Cardiac muscle cell (in vitro differentiated cells and primary cell): ENCODE measurements around the gene OCEL1. TPM values are rescaled to one million over a fixed set of nuclear protein-coding genes. Genes with fewer than 3 reads are reported as not detected.

Experiments
- DNase-seq, 2 donors: peaks; one replicate each; pipeline versions ENCODE4 v3.0.0 to v3.0.0-alpha.2; 2010 to 2017; ENCODE audit warnings: low read depth in 1 of 2, low spot score in 1 of 2
- H3K27ac ChIP-seq: fragments of 200-600 bp; sonication (generic); 2 replicates; pipeline ENCODE4 v1.5.1; 2016
- H3K27me3 ChIP-seq: fragments of 200-600 bp; sonication (generic); 2 replicates; pipeline ENCODE4 v1.6.0; 2016; ENCODE audit warnings: control low read depth
- H3K36me3 ChIP-seq: fragments of 200-600 bp; sonication (generic); 2 replicates; pipeline ENCODE4 v1.5.1; 2016; ENCODE audit warnings: control low read depth
- H3K4me1 ChIP-seq: fragments of 200-600 bp; sonication (generic); 2 replicates; pipeline ENCODE4 v1.8.1; 2017; ENCODE audit warnings: low read depth, mild to moderate bottlenecking, mixed run types
- H3K4me3 ChIP-seq: fragments of 200-600 bp; sonication (generic); 2 replicates; pipeline ENCODE4 v1.5.1; 2016; ENCODE audit warnings: mild to moderate bottlenecking
- H3K9me3 ChIP-seq: fragments of 200-600 bp; sonication (generic); 2 replicates; pipeline ENCODE4 v1.5.1; 2017; ENCODE audit warnings: low read depth, mild to moderate bottlenecking, control low read depth
- CTCF ChIP-seq: IDR thresholded peaks from 2 replicates; pipeline ENCODE4 v1.5.1; 2012; ENCODE audit warnings: low read depth, mild to moderate bottlenecking, low read length
- polyA plus RNA-seq: library from polyadenylated mRNA; unstranded; fragments of >200 nt; fragmentation: Nextera tagmentation; extraction: Ambion mirVana; gene quantifications from 2 replicates; pipeline ENCODE4 v1.2.1, GENCODE V29; 2016
- total RNA-seq: library from RNA; depleted of rRNA; stranded (reverse); fragments of >200 nt; gene quantifications from 2 replicates; pipeline ENCODE4 v1.2.3, GENCODE V29; 2016

OCEL1 gene
- total and polyA plus RNA-seq, 2 experiments from 2014 or later, result 14.5 to 31.3 TPM

GRCh38 chr19:17196610-17197009 lies 29.4 kb upstream of the OCEL1 start:
- DNase-seq, result no peak

GRCh38 chr19:17197666-17198065 lies 28.4 kb upstream of the OCEL1 start:
- peaks cover 16% of the 10 kb centered on the region for H3K36me3 ChIP-seq

More at GRCh38 chr19:17196610-17197009, 29.4 kb upstream of the OCEL1 start:
- Histone ChIP-seq H3K4me1 (no peaks in the 10 kb centered on the region), H3K4me3 (no peak overlapping the region), H3K36me3 (peaks cover 13% of the 10 kb centered on the region), H3K9me3 (no peaks in the 10 kb centered on the region), H3K27ac (no peak overlapping the region), H3K27me3 (no peaks in the 10 kb centered on the region)
- TF ChIP-seq CTCF, result no peak

GRCh38 chr19:17200408-17201079 lies 25.5 kb upstream of the OCEL1 start:
- H3K9me3 ChIP-seq, result no peaks in the 10 kb centered on the region
- no peak for TF ChIP-seq CTCF
- no peaks in the 10 kb centered on the region for H3K27me3 ChIP-seq
- no peaks in the 10 kb centered on the region for H3K4me1 ChIP-seq
- no peak overlapping the region for H3K27ac ChIP-seq
- no peak for DNase-seq
- H3K4me3 ChIP-seq, result no peak overlapping the region
- peaks cover 14% of the 10 kb centered on the region for H3K36me3 ChIP-seq

More at GRCh38 chr19:17197666-17198065, 28.4 kb upstream of the OCEL1 start:
- Histone ChIP-seq H3K9me3 (no peaks in the 10 kb centered on the region), H3K27me3 (no peaks in the 10 kb centered on the region), H3K27ac (no peak overlapping the region), H3K4me1 (no peaks in the 10 kb centered on the region), H3K4me3 (no peak overlapping the region)
- no peak for TF ChIP-seq CTCF
- no peak for DNase-seq

- DNase-seq, result no peak
- Histone ChIP-seq H3K4me1 (no peaks in the 10 kb centered on the region), H3K36me3 (peaks cover 14% of the 10 kb centered on the region), H3K27me3 (no peaks in the 10 kb centered on the region), H3K9me3 (no peaks in the 10 kb centered on the region), H3K4me3 (no peak overlapping the region), H3K27ac (no peak overlapping the region)
- no peak for TF ChIP-seq CTCF
Observed at GRCh38 chr19:17202249-17202648, 23.8 kb upstream of the OCEL1 start.

- Histone ChIP-seq H3K27ac (no peak overlapping the region), H3K27me3 (no peaks in the 10 kb centered on the region), H3K9me3 (no peaks in the 10 kb centered on the region), H3K36me3 (peaks cover 14% of the 10 kb centered on the region), H3K4me3 (no peak overlapping the region), H3K4me1 (no peaks in the 10 kb centered on the region)
- DNase-seq, result no peak
- no peak for TF ChIP-seq CTCF
Observed at GRCh38 chr19:17202713-17203112, 23.3 kb upstream of the OCEL1 start.
